Measurements from ENCODE around the gene MTFP1.
"Not testable (repeated sequence)": the region's sequence is repeated elsewhere in the genome, so short reads cannot be mapped to it uniquely, and the experiment has no call there.

MTFP1 gene, protein sequence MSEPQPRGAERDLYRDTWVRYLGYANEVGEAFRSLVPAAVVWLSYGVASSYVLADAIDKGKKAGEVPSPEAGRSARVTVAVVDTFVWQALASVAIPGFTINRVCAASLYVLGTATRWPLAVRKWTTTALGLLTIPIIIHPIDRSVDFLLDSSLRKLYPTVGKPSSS

DNA sequence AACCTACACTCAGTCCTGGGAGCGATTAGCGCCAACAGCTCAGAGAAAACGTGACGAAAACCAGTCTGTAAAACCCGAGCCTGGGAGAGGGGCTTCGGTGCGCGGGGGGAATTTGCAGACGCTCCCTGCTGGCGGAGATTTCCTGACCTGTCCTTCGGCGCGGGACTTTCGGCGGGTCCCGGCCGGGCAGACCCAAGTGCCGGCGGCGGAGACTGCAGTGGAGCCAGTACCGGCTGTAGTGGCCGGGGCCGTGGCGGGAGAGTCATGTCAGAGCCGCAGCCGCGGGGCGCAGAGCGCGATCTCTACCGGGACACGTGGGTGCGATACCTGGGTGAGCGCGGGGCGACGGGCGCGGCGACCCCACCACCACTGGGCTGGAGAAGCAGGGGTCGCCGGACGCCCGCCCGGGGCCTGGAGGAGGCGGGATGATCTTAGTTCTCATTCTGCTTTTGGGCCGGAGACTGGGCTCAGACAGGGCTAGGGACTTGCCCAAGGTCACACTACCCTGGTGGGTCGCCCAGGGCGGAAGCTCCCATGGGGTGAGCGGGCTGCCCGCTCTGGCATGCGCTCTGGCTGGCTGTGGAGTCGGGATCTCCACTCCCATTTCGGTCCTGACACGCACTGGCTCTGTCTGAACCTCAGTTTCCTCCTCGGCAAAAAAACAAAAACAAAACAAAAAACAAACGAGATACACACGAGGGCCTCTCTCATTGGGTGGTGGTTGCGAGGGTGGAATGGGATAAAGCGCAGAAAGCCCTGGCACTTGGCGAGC, at the start of gene MTFP1:
Gene MTFP1 (plus strand): TSS at position 153 of the 772 bp plus-strand sequence. CDS start 112 bp downstream, at position 265.
- peak; percentile 47 to 54 for DNase-seq

DNA sequence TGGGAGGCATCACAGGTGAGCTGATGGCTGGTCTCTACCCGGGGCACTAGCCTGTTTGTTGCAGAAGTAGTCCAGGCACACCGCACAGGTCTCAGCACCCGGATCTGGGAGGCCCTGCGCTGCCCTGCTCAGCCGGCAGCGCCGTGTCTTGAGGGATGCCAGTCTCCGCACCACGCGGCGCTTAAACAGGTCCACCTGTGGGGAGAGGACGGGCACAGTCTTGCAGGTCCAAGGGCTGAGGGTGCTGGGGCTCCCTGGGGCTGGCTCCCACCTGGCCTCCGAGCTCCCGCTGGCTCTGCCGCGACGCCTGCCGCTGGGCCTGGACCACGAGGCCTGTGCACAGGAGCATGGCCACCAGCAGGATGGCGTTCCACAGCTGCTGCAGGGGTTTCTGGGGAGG, 45.6 kb upstream of the MTFP1 start:
- no peak for DNase-seq

GRCh38 chr22:30381264-30381663, 44.3 kb upstream of the MTFP1 start:
- no peak for DNase-seq

DNA sequence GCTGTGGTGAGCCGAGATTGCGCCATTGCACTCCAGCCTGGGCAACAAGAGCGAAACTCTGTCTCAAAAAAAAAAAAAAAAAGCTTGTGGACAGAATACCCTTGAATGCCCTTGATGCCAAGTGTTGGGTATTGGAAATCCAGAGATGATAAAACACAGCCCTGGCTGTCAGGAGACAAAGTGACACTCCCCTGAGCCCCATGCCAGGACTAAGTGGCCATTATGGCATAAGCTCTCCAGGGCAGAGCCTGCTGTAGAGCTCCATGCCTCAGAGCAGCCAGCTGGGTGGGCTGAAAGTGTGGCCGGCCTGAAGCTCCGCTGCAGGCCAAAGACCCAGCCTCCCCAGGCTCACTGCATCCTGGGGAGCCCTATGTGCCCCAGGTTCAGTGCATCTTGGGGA, 43.2 kb upstream of the MTFP1 start:
- no peak for DNase-seq

- DNase-seq, result no peak
Measured at GRCh38 chr22:30383061-30383460, 42.5 kb upstream of the MTFP1 start.

DNA sequence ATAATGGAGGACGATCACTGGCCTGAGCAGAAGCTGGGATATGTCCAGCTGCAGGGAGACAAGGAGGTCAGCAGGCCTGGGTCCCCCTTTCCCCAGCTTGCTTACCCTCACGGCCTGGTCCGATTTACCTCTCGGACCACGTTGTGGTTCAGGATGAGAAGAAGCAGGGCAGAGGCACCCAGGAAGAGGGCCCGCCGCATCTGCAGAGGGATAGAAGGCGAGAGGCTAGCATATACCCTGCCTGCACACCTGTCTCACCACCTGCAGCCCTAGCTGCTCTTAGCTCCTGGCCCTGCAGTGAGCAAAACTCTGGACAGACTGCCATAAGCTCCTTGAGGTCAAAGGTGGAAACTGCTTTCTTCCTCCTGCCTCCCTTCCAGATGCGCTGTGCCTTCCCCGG, 39.6 kb upstream of the MTFP1 start:
- DNase-seq, result no peak

- DNase-seq, result no peak
Measured at GRCh38 chr22:30386608-30386959, 39.0 kb upstream of the MTFP1 start.

DNA sequence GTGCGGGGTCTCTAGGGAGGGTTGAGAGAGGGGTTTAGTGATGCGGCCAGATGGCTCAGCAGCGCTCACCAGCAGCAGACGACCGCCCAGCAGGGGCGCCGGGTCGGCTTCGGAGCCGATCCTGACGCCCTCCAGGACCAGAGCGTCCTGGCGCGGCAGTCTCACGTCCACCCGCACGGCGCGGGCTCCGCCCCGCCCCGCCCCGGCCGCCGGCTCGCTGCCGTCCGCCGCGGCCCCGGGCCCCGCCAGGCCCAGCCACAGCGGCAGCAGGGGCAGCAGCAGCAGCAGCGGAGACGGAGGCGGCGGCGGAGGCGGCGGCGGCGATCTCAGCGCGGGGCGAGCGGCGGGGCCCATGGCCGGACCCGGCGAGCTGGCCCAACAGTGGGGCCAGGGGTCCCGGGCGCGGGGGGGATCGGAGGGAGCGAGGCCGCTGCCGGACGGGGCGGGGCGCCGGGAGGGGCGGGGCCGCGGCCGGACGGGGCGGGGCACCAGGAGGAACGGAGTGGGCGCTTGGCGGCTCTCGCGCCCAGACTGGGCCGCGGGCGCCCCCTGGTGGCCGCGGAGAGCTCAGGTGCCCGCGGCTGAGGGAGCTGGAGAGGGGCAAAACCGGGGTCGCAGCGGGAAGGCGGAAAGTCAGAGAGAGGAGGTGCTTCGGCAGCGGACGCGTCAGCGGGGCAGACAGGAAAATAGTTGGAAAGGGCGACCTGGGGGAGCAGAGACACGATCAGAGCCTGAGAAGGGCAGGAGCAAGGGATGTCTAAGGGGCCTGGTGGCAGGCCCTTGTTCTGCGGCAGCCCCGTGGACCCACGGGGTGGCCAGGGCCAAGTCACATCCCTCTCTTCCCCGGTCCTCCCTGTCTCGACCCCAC, 38.4 kb upstream of the MTFP1 start, which contains the start of gene RNF215:
Gene RNF215 (minus strand): TSS at position 452 of the 868 bp plus-strand sequence. CDS start 98 bp downstream, at position 354.
- peak; percentile 75 to 76 for DNase-seq

- peak; percentile 79 to 82 for DNase-seq
Measured at GRCh38 chr22:30390974-30391691, 34.4 kb upstream of the MTFP1 start.

DNA sequence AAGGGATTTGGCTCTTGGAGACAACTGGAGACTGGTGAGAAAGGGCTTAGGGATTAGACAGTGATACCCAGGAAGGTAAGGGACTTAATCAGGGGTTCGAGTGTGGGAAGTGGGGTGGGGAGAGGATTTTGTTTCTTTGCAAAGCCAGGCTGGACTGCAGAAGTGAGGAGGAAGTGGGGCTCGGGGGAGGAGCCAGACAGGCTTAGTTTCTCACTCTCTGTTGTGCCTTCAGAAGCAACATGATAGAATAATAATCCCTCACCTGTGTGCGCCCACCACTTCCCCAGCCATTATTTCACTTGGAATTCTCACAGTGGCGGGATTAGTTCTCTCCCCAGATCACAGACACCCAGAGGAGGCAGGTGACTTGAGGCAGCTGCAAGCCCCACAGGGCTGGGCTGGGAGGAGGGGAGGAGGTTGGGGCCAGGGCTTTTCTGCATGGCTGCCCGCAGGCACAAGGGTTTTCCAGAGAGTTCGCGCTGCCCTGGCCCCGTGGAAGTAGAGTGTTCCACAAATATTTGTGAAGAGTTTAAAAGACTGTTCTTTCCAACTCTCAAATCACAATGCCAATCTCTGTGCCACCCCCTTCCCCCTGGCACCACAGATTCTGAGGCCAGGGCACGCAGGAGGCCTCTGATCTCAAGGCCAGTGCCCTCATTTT, 32.8 kb upstream of the MTFP1 start:
- DNase-seq, result no peak

DNA sequence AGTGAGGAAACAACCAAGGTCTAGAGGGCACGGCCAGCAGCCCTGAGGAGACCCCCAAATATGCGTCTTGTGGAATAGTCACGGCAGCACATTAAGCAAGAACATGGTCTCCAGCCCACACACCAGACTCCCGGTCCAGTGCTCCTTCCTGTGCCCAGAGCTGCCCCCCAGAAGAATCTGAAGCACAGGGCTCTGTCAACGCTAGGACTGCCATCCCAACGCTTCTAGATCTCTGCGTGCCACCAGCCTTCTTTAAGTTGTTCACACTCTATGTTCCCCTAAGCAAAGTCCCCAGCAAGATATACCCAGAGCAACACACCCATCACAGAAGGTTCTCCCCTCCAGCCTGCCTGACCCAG, 32.3 kb upstream of the MTFP1 start:
- DNase-seq, result no peak

- no peak for DNase-seq
Measured at GRCh38 chr22:30393885-30394284, 31.7 kb upstream of the MTFP1 start.

GRCh38 chr22:30396871-30397655, 28.5 kb upstream of the MTFP1 start, which contains the start of gene SEC14L2:
Gene SEC14L2, plus strand, starts transcription at chr22:30397018. Its CDS starts 99 bp downstream, at chr22:30397117.
- peak; percentile 61 to 63 for DNase-seq

GRCh38 chr22:30397656-30398635, 27.6 kb upstream of the MTFP1 start:
- no peak for DNase-seq

DNA sequence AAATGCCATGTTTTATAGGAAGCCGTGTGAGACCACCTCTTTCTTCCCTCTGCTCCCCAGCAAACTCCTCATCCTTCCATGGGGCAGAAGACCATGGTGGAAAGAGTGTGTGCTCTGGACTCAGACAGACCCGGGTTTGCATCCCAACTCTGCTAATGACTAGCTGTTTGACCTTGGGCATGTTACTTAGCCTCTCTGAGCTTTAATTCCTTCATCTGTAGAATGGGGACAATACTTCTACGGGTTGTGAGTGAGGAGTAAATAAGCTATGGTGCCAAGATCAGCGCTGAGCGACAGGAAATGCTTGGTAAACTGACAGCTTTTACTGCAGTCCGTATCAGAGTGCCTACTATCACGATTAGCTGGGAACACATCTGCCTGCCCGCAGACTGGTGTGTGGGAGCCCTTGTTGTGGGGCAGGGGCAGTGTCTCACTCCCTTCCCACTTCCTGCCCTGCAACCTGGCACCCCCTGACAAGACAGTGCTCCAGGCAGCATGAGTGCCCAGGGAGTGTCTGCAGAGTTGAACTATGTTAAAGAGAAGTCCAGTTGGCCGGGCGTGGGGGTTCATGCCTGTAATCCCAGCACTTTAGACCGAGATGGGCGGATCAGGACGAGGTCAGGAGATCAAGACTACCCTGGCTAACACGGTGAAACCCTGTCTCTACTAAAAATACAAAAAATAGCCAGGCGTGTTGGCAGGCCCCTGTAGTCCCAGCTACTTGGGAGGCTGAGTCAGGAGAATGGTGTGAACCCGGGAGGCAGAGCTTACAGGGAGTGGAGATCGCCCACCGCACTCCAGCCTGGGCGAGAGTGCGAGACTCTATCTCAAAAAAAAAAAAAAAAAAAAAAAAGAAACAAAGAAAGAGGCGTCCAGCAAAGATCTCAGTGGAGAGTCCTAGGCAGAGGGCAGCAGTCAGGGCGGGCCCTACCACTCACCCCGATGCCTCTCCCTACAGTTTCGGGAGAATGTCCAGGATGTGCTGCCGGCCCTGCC, 26.6 kb upstream of the MTFP1 start:
- DNase-seq, result no peak

- no peak for DNase-seq
Measured at GRCh38 chr22:30399718-30400117, 25.9 kb upstream of the MTFP1 start.

DNA sequence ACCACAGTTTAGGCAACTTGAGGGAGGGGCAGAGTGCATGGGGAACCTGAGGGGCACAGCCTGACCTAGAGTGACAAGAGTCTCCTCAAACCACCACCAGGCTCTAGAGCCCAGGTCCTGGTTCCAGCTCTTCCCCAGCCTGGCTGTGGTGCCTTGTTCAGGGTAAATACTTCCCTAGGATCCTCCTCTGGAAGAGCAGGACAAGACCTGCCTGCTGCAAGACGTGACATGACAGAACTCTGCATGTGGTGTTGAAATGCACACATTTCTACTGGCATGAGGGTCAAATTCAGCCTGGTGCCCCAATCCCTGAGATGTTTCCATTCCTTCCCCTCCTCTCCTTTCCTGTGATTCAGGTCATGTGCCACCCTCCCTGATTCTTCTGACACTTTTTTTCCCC, 25.4 kb upstream of the MTFP1 start:
- DNase-seq, result no peak

DNA sequence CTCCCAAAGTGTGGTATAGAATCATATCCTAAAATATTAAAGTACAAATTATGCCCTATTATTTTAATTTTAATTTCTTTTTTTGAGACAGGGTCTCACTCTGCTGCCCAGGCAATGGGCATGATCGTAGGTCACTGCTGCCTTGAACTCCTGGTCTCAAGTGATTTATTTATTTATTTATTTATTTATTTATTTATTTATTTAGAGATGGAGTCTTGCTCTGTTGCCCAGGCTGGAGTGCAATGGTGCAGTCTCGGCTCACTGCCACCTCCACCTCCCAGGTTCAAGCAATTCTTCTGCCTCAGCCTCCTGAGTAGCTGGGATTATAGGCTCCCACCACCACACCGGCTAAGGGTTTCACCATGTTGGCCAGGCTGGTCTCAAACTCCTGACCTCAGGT, 24.5 kb upstream of the MTFP1 start:
- not testable (repeated sequence) for DNase-seq
